SK-N-MC (cell line): ENCODE data around the gene MYO1G.

Experiments
- EZH2 ChIP-seq: fragments of 200-600 bp; sonication (generic); IDR thresholded peaks from one replicate; pipeline ENCODE4 v1.6.1; 2017; ENCODE audit warnings: antibody characterized with exemption
- POLR2AphosphoS5 ChIP-seq: IDR thresholded peaks from 2 replicates; pipeline ENCODE4 v1.6.1; 2012; ENCODE audit warnings: mild to moderate bottlenecking, low read depth, low read length, borderline replicate concordance

DNA sequence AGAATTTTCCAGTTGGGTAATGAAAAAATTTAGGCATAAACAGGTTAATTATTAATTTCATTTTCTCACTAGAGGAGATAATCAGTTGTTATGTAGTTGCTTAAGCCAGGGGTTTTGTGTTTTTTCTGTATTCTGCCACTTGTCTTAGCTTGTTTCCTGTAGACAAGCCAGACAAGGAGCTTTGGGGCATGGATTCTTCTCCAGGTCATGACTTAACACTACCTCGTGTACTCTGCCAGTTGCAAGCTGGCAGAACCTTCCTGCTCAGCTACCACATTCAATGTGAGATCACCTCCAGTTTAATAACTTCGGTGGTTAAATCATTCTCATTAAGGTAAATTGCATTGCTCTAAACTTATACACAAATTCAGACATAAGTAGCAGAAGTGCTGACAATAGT is 23.0 kb upstream of the MYO1G start:
- no peak for TF ChIP-seq POLR2AphosphoS5
- TF ChIP-seq EZH2, result no peak
